ENCODE data around the gene EGFLAM. TPM values are rescaled to one million over a fixed set of nuclear protein-coding genes. Genes with fewer than 3 reads are reported as not detected.

EGFLAM gene
- polyA plus RNA-seq, 1 donor from 2014 or later = not detected

DNA sequence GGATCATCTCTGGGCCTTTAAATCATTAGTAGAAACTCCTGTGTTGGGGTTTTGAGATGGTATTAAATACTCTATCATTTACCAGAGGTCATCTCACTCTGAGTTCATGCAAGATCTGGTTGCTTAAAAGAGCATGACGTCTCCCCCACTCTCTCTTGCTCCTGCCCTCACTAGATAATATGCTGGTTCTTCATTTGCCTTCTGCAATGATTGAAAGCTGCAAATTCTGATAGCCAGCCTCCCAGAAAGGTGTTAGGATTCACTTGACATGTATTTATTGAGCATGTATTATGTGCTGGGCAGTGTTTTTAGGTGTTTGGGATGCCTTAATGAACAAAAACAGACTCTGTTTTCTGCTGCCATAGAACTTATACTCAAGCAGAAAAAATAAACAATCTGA is 41.2 kb downstream of the EGFLAM start:
- TF ChIP-seq EZH2 (IDR thresholded peaks at IDR 0.05; ENCODE audit: borderline replicate concordance, insufficient read depth, low read length, poor library complexity, severe bottlenecking) (no peak), MXI1 (conservative IDR thresholded peaks at IDR 0.05; ENCODE audit: poor library complexity, severe bottlenecking) (no peak), EP300 (conservative IDR thresholded peaks at IDR 0.05; ENCODE audit: poor library complexity, severe bottlenecking) (no peak), TAF1 (IDR thresholded peaks at IDR 0.05; ENCODE audit: low read depth) (no peak), RAD21 (conservative IDR thresholded peaks at IDR 0.05) (no peak), SMC3 (conservative IDR thresholded peaks at IDR 0.05; ENCODE audit: poor library complexity) (no peak), POLR2AphosphoS5 (IDR thresholded peaks at IDR 0.05) (no peak)
- TF ChIP-seq, protein P1, sequence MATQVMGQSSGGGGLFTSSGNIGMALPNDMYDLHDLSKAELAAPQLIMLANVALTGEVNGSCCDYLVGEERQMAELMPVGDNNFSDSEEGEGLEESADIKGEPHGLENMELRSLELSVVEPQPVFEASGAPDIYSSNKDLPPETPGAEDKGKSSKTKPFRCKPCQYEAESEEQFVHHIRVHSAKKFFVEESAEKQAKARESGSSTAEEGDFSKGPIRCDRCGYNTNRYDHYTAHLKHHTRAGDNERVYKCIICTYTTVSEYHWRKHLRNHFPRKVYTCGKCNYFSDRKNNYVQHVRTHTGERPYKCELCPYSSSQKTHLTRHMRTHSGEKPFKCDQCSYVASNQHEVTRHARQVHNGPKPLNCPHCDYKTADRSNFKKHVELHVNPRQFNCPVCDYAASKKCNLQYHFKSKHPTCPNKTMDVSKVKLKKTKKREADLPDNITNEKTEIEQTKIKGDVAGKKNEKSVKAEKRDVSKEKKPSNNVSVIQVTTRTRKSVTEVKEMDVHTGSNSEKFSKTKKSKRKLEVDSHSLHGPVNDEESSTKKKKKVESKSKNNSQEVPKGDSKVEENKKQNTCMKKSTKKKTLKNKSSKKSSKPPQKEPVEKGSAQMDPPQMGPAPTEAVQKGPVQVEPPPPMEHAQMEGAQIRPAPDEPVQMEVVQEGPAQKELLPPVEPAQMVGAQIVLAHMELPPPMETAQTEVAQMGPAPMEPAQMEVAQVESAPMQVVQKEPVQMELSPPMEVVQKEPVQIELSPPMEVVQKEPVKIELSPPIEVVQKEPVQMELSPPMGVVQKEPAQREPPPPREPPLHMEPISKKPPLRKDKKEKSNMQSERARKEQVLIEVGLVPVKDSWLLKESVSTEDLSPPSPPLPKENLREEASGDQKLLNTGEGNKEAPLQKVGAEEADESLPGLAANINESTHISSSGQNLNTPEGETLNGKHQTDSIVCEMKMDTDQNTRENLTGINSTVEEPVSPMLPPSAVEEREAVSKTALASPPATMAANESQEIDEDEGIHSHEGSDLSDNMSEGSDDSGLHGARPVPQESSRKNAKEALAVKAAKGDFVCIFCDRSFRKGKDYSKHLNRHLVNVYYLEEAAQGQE (IDR thresholded peaks at IDR 0.05; ENCODE audit: borderline replicate concordance) = no peak
- TF ChIP-seq, protein P2, sequence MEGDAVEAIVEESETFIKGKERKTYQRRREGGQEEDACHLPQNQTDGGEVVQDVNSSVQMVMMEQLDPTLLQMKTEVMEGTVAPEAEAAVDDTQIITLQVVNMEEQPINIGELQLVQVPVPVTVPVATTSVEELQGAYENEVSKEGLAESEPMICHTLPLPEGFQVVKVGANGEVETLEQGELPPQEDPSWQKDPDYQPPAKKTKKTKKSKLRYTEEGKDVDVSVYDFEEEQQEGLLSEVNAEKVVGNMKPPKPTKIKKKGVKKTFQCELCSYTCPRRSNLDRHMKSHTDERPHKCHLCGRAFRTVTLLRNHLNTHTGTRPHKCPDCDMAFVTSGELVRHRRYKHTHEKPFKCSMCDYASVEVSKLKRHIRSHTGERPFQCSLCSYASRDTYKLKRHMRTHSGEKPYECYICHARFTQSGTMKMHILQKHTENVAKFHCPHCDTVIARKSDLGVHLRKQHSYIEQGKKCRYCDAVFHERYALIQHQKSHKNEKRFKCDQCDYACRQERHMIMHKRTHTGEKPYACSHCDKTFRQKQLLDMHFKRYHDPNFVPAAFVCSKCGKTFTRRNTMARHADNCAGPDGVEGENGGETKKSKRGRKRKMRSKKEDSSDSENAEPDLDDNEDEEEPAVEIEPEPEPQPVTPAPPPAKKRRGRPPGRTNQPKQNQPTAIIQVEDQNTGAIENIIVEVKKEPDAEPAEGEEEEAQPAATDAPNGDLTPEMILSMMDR (IDR thresholded peaks at IDR 0.05; ENCODE audit: poor library complexity, severe bottlenecking) = no peak
- H3K4me2 ChIP-seq (ENCODE audit: low read length) = no peak overlapping the region
- H3K36me3 ChIP-seq (ENCODE audit: insufficient read depth, low read length) = no peaks in the 10 kb centered on the region
- no peaks in the 10 kb centered on the region for H3K9me2 ChIP-seq (ENCODE audit: insufficient read depth, low read length)
- no peak overlapping the region for H2AFZ ChIP-seq (ENCODE audit: low read depth, low read length)
- H3K9me3 ChIP-seq (ENCODE audit: low read length) = no peaks in the 10 kb centered on the region
- no peak overlapping the region for H3K9ac ChIP-seq (ENCODE audit: low read length)
- H3K4me3 ChIP-seq (ENCODE audit: low read length) = no peak overlapping the region
- H3K79me2 ChIP-seq (replicated peaks; ENCODE audit: insufficient read depth, low read length) = no peaks in the 10 kb centered on the region
- H3F3A ChIP-seq (ENCODE audit: insufficient read depth, low read length, poor library complexity, severe bottlenecking) = no peaks in the 10 kb centered on the region
- no peaks in the 10 kb centered on the region for H3K27me3 ChIP-seq (ENCODE audit: insufficient read depth, low read depth, low read length)
- H4K20me1 ChIP-seq (ENCODE audit: insufficient read depth) = no peaks in the 10 kb centered on the region
- no peak overlapping the region for H3K27ac ChIP-seq (ENCODE audit: low read length)

DNA sequence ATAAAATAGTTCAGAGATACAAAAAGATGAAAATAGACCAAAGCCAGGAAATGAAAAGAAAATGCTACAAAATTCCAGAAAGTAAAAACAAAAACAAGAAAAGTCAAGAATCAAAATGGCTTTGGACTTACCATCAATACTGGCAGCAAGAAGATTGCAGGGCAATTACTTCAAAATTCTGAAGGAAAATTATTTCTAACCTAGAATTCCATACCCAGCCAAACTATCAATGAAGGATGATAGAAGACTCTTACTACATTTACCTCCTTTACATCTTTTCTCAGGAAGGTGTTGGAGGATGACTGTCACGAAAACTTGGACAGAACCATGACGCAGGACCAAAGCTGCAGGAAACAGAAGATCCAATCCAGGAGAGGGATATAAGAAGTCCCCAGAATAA is 46.8 kb downstream of the EGFLAM start:
- Histone ChIP-seq H3K4me2 (ENCODE audit: low read length) (no peak overlapping the region), H3K27me3 (ENCODE audit: insufficient read depth, low read depth, low read length) (no peaks in the 10 kb centered on the region), H3K9me3 (ENCODE audit: low read length) (no peaks in the 10 kb centered on the region), H3K27ac (ENCODE audit: low read length) (no peak overlapping the region), H3K9ac (ENCODE audit: low read length) (no peak overlapping the region), H2AFZ (ENCODE audit: low read depth, low read length) (no peak overlapping the region), H3K36me3 (ENCODE audit: insufficient read depth, low read length) (no peaks in the 10 kb centered on the region), H3K9me2 (ENCODE audit: insufficient read depth, low read length) (no peaks in the 10 kb centered on the region), H3K4me3 (ENCODE audit: low read length) (no peak overlapping the region), H3K79me2 (replicated peaks; ENCODE audit: insufficient read depth, low read length) (no peaks in the 10 kb centered on the region), H3F3A (ENCODE audit: insufficient read depth, low read length, poor library complexity, severe bottlenecking) (no peaks in the 10 kb centered on the region), H4K20me1 (ENCODE audit: insufficient read depth) (no peaks in the 10 kb centered on the region)
- TF ChIP-seq MXI1 (conservative IDR thresholded peaks at IDR 0.05; ENCODE audit: poor library complexity, severe bottlenecking) (no peak), RAD21 (conservative IDR thresholded peaks at IDR 0.05) (no peak), POLR2AphosphoS5 (IDR thresholded peaks at IDR 0.05) (no peak), EP300 (conservative IDR thresholded peaks at IDR 0.05; ENCODE audit: poor library complexity, severe bottlenecking) (no peak), EZH2 (IDR thresholded peaks at IDR 0.05; ENCODE audit: borderline replicate concordance, insufficient read depth, low read length, poor library complexity, severe bottlenecking) (no peak)
- TF ChIP-seq, protein P1 (IDR thresholded peaks at IDR 0.05; ENCODE audit: borderline replicate concordance) = no peak

All from neural cell (in vitro differentiated cells).